Thyroid gland (tissue), 4 donors: Measurements from ENCODE around the gene PRKD2. TPM values are rescaled to one million over a fixed set of nuclear protein-coding genes. Genes with fewer than 3 reads are reported as not detected.

Source experiments
- DNase-seq, 2 donors: peaks; one replicate each; pipeline ENCODE4 v3.0.0-alpha.2; 2019
- H3K27ac ChIP-seq, 3 donors: fragments of 200-600 bp; sonication (generic); 1 replicate in 2 of 3; 2 replicates in 1 of 3; pipeline ENCODE4 v1.5.1; 2016 to 2019; ENCODE audit warnings: mild to moderate bottlenecking in 1 of 3, moderate library complexity in 1 of 3
- H3K27me3 ChIP-seq: fragments of 200-600 bp; sonication (generic); one replicate; pipeline ENCODE4 v1.5.1; 2019
- H3K36me3 ChIP-seq, 2 donors: fragments of 200-600 bp; sonication (generic); one replicate each; pipeline ENCODE4 v1.5.1; 2016 to 2019
- H3K4me1 ChIP-seq, 2 donors: fragments of 200-600 bp; sonication (generic); one replicate each; pipeline ENCODE4 v1.5.1; 2017 to 2019
- H3K4me3 ChIP-seq, 3 donors: fragments of 200-600 bp; sonication (generic); replicated peaks in 1 of 3; 1 replicate in 2 of 3; 2 replicates in 1 of 3; pipeline ENCODE4 v1.5.1; 2016; ENCODE audit warnings: mild to moderate bottlenecking in 1 of 3
- H3K9me3 ChIP-seq: fragments of 200-600 bp; sonication (generic); one replicate; pipeline ENCODE4 v1.5.1; 2017
- CTCF ChIP-seq, 6 experiments: fragments of 200-600 bp in 3 of 6; fragments of 450-650 bp in 3 of 6; sonication (generic) in 3 of 6; IDR thresholded peaks; one replicate each; pipeline ENCODE4 v1.5.1; 2016 to 2019; ENCODE audit warnings: antibody characterized with exemption in 6 of 6, mild to moderate bottlenecking in 2 of 6, inconsistent platforms in 1 of 6, moderate library complexity in 1 of 6
- POLR2A ChIP-seq, 2 donors: fragments of 450-650 bp; IDR thresholded peaks; one replicate each; pipeline ENCODE4 v1.6.1; 2017; ENCODE audit warnings: antibody characterized with exemption in 2 of 2, mild to moderate bottlenecking in 2 of 2, moderate library complexity in 1 of 2
- WGBS, 2 donors: methylation state at CpG; one replicate each; pipeline ENCODE4 v1.1.5; 2017; 5-methylcytosine and 5-hydroxymethylcytosine counted together
- intact Hi-C: fragments of 100-400 bp; cut with DNase I; formaldehyde crosslinking; loops from one replicate; pipeline ENCODE4 v1.15.1; 2023
- microRNA counts, 2 donors: library from miRNA; unstranded; fragments of <30 nt; microRNA quantifications; one replicate each; lab custom pipeline; 2016 to 2017
- microRNA-seq: library from miRNA; unstranded; fragments of <30 nt; microRNA quantifications from one replicate; pipeline ENCODE4, GENCODE V29; 2016
- small RNA-seq: library from RNA; depleted of rRNA; stranded (forward); fragments of <200 nt; gene quantifications from one replicate; pipeline ENCODE3, GENCODE V24; 2016
- total RNA-seq, 4 donors: library from RNA; depleted of rRNA; stranded (reverse); fragments of >200 nt; gene quantifications; one replicate each; pipeline ENCODE4 v1.2.3, GENCODE V29; 2016

PRKD2 gene
- total RNA-seq, 4 donors from 2014 or later = 23.7 to 40.7 (median 32.7) TPM

GRCh38 chr19:46626446-46626845 lies 90.5 kb downstream of the PRKD2 start:
- H3K27ac ChIP-seq = peak overlapping the region; percentile 46 to 70 (median 56)
- DNase-seq = no peak
- 63 to 77% methylated on average over 13 of the region's 14 CpGs for WGBS, 2 donors
- H3K4me1 ChIP-seq = peaks cover 0 to 18% of the 10 kb centered on the region in 2 donors
- no peaks in the 10 kb centered on the region for H3K36me3 ChIP-seq
- H3K27me3 ChIP-seq = no peaks in the 10 kb centered on the region
- H3K4me3 ChIP-seq = no peak overlapping the region
- no peaks in the 10 kb centered on the region for H3K9me3 ChIP-seq
- intact Hi-C loops = no loop called here
- no peak for TF ChIP-seq CTCF (IDR thresholded peaks at IDR 0.05)
- no peak for TF ChIP-seq POLR2A (IDR thresholded peaks at IDR 0.05)

GRCh38 chr19:46625731-46626130 lies 91.2 kb downstream of the PRKD2 start:
- TF ChIP-seq CTCF (IDR thresholded peaks at IDR 0.05) = no peak
- TF ChIP-seq POLR2A (IDR thresholded peaks at IDR 0.05) = no peak
- no peak for DNase-seq
- Histone ChIP-seq H3K9me3 (no peaks in the 10 kb centered on the region), H3K27me3 (no peaks in the 10 kb centered on the region), H3K27ac (peak overlapping the region; percentile 46 to 70 (median 56)), H3K36me3 (no peaks in the 10 kb centered on the region), H3K4me1 (peaks cover 0 to 18% of the 10 kb centered on the region in 2 donors), H3K4me3 (no peak overlapping the region)
- intact Hi-C loops = no loop called here
- 74 to 93% methylated on average over 7 to 12 of the region's 12 CpGs for WGBS, 2 donors

- no peaks in the 10 kb centered on the region for H3K27me3 ChIP-seq
- intact Hi-C loops = no loop called here
- peaks cover 0 to 18% of the 10 kb centered on the region in 2 donors for H3K4me1 ChIP-seq
- H3K9me3 ChIP-seq = no peaks in the 10 kb centered on the region
- no peaks in the 10 kb centered on the region for H3K36me3 ChIP-seq
- peak within 1 kb of the TSS; percentile 46 to 70 (median 56) for H3K27ac ChIP-seq
- WGBS, 2 donors = 37 to 38% methylated on average over 13 of the region's 13 CpGs
- TF ChIP-seq POLR2A (IDR thresholded peaks at IDR 0.05) (peak in 1 of 2 donors; percentile 23), CTCF (IDR thresholded peaks at IDR 0.05) (no peak)
- peak; percentile 28 to 36 for DNase-seq
- peak within 1 kb of the TSS in 1 of 3 donors; percentile 15 for H3K4me3 ChIP-seq
Observed at GRCh38 chr19:46624958-46625661, 91.8 kb downstream of the PRKD2 start, which contains the start of gene PTGIR. Gene PTGIR (minus strand): TSS chr19:46625089. CDS start chr19:46624225, 864 bp downstream.

MicroRNAs within 50 kb of the gene (microRNA counts, 767-probe panel; counts per million panel counts)
- 3,064 to 4,157 counts per million in 2 donors for microRNA hsa-miR-320e (lab: Ali Mortazavi, UCI)

Small RNA genes lying within 50 kb of the gene (microRNA-seq; reads per million reads assigned to microRNA genes)
- 7.7 reads per million, percentile 21 among the genes with 10 or more reads in this experiment for gene MIR320E

Small RNA genes lying within 50 kb of the gene (small RNA-seq; reads per million reads assigned to genes)
- gene MIR320E = not detected
- gene RF00019 = not detected
- gene RN7SL364P = not detected

Other genes starting within 250 kb of the PRKD2 start
- gene PNMA8A, start 245.6 kb downstream of the PRKD2 start, total RNA-seq = 10 to 100 TPM in 3 of 4 donors, 1 to 10 TPM in 1; 8.9 to 33.8 (median 19.5) TPM
- 1 to 10 TPM; 1.3 to 1.5 (median 1.5) TPM for gene PNMA8B, start 221.2 kb downstream of the PRKD2 start, total RNA-seq
- 100 to 1,000 TPM; 108 to 190 (median 155) TPM for gene CALM3, start 115.8 kb downstream of the PRKD2 start, total RNA-seq
- gene PTGIR, start 92.0 kb downstream of the PRKD2 start, total RNA-seq = 10 to 100 TPM in 2 of 4 donors, 1 to 10 TPM in 2; 9.0 to 21.9 (median 12.7) TPM
- not detected for gene GNG8, start 80.9 kb downstream of the PRKD2 start, total RNA-seq
- 1 to 10 TPM; 1.7 to 3.2 (median 2.7) TPM for gene DACT3, start 55.9 kb downstream of the PRKD2 start, total RNA-seq
- 10 to 100 TPM; 20.1 to 40.1 (median 23.1) TPM for gene FKRP, start 28.9 kb upstream of the PRKD2 start, total RNA-seq
- gene STRN4, start 29.3 kb upstream of the PRKD2 start, total RNA-seq = 10 to 100 TPM; 54.1 to 73.4 (median 67.7) TPM
- gene SLC1A5, start 71.5 kb upstream of the PRKD2 start, total RNA-seq = 10 to 100 TPM in 3 of 4 donors, 1 to 10 TPM in 1; 9.3 to 18.5 (median 11.8) TPM
- 10 to 100 TPM; 29.8 to 98.4 (median 64.1) TPM for gene AP2S1, start 133.7 kb upstream of the PRKD2 start, total RNA-seq
- gene ARHGAP35, start 143.9 kb upstream of the PRKD2 start, total RNA-seq = 10 to 100 TPM; 51.2 to 82.9 (median 67.0) TPM